T-cell (primary cell): Measurements from ENCODE around the gene ATP9B. TPM values are rescaled to one million over a fixed set of nuclear protein-coding genes. Genes with fewer than 3 reads are reported as not detected.
A peak's percentile ranks its signal among the peaks of the same experiment; 100 is the strongest.

Source experiments
- ATAC-seq, 4 experiments: fragments of 200-7000 bp in 3 of 4; fragments of 150-1000 bp in 1 of 4; cut with Tn5 transposase; replicated peaks in 1 of 4; 1 replicate in 3 of 4; 2 replicates in 1 of 4; pipeline ENCODE4 v1.10.0; 2021; ENCODE audit warnings: moderate library complexity in 3 of 4, mild to moderate bottlenecking in 2 of 4, moderate number of reproducible peaks in 1 of 4
- CTCF ChIA-PET, 2 donors: fragments of 300-600 bp; sonication (Branson Sonifier 250); formaldehyde crosslinking; loops; one replicate each; lab custom pipeline; 2022; ENCODE audit warnings: antibody characterized with exemption in 2 of 2; lab: Charles Lee
- POLR2A ChIA-PET, 2 donors: fragments of 300-600 bp; sonication (Branson Sonifier 250); formaldehyde crosslinking; loops; one replicate each; lab custom pipeline; 2022; ENCODE audit warnings: antibody characterized with exemption in 2 of 2; lab: Charles Lee
- DNase-seq, 35 experiments: peaks; one replicate each; pipeline versions ENCODE4 v3.0.0 to v3.0.0-alpha.2; 2013 to 2023
- H3K27ac ChIP-seq: one replicate; pipeline ENCODE4 v1.5.1; 2013; ENCODE audit warnings: low read length
- H3K27me3 ChIP-seq, 2 experiments: replicated peaks in 1 of 2; 1 replicate in 1 of 2; 2 replicates in 1 of 2; pipeline versions ENCODE4 v1.6.1 to v1.7.0; 2013; ENCODE audit warnings: low read length in 1 of 2, mixed read lengths in 1 of 2; ENCODE audit not compliant: control insufficient read depth in 2 of 2, insufficient read depth in 2 of 2; ENCODE audit errors: extremely low read depth in 1 of 2
- H3K36me3 ChIP-seq, 2 donors: 1 replicate in 1 of 2; 2 replicates in 1 of 2; pipeline versions ENCODE4 v1.6.1 to v1.7.0; 2013; ENCODE audit warnings: low read length in 1 of 2; ENCODE audit not compliant: control insufficient read depth in 2 of 2, insufficient read depth in 1 of 2; ENCODE audit errors: extremely low read depth in 1 of 2
- H3K4me1 ChIP-seq, 2 experiments: 1 replicate in 1 of 2; 2 replicates in 1 of 2; pipeline versions ENCODE4 v1.6.1 to v1.7.0; 2013; ENCODE audit warnings: low read length in 2 of 2, mixed read lengths in 1 of 2; ENCODE audit not compliant: insufficient read depth in 2 of 2, control insufficient read depth in 1 of 2; ENCODE audit errors: extremely low read depth in 1 of 2
- H3K4me3 ChIP-seq, 2 donors: 1 replicate in 1 of 2; 2 replicates in 1 of 2; pipeline versions ENCODE4 v1.5.1 to v1.7.0; 2013; ENCODE audit warnings: mild to moderate bottlenecking in 2 of 2, low read length in 1 of 2, moderate library complexity in 1 of 2; ENCODE audit not compliant: control insufficient read depth in 1 of 2; ENCODE audit errors: extremely low read depth in 1 of 2
- H3K9me3 ChIP-seq: 2 replicates; pipeline ENCODE4 v1.7.0; 2013
- H3K27ac Mint-ChIP-seq, 2 donors: one replicate each; pipeline ENCODE4 v1.8.0; 2020 to 2021; ENCODE audit warnings: mild to moderate bottlenecking in 2 of 2, mixed read lengths in 2 of 2
- H3K27me3 Mint-ChIP-seq, 2 donors: one replicate each; pipeline ENCODE4 v1.8.0; 2021 to 2022; ENCODE audit warnings: mixed read lengths in 2 of 2
- H3K36me3 Mint-ChIP-seq: one replicate; pipeline ENCODE4 v1.8.0; 2021; ENCODE audit warnings: mixed read lengths
- H3K4me1 Mint-ChIP-seq, 3 donors: one replicate each; pipeline ENCODE4 v1.8.0; 2020 to 2022; ENCODE audit warnings: mixed read lengths in 3 of 3, mild to moderate bottlenecking in 1 of 3
- H3K4me3 Mint-ChIP-seq, 3 donors: one replicate each; pipeline ENCODE4 v1.8.0; 2020 to 2022; ENCODE audit warnings: mild to moderate bottlenecking in 3 of 3, mixed read lengths in 3 of 3, moderate library complexity in 3 of 3
- H3K9me3 Mint-ChIP-seq, 3 donors: one replicate each; pipeline ENCODE4 v1.8.0; 2020 to 2022; ENCODE audit warnings: mixed read lengths in 3 of 3
- WGBS: methylation state at CpG from one replicate; pipeline ENCODE4 v1.1.5; 2013; ENCODE audit warnings: missing lambda C conversion rate; ENCODE audit not compliant: insufficient coverage; 5-methylcytosine and 5-hydroxymethylcytosine counted together
- total RNA-seq, 35 experiments: library from RNA in 6 of 35; stranded (reverse) in 6 of 35; fragments of 120-200 nt in 1 of 35; gene quantifications; one replicate each; pipeline versions ENCODE4 v1.2.1 to v1.2.4 and lab custom pipeline; 2013 to 2026

ATP9B gene
- total RNA-seq, 5 donors from 2014 or later (not counting 1 experiment from before 2014, with no cell fraction given): 54.1 to 95.2 (median 65.4) TPM

DNA sequence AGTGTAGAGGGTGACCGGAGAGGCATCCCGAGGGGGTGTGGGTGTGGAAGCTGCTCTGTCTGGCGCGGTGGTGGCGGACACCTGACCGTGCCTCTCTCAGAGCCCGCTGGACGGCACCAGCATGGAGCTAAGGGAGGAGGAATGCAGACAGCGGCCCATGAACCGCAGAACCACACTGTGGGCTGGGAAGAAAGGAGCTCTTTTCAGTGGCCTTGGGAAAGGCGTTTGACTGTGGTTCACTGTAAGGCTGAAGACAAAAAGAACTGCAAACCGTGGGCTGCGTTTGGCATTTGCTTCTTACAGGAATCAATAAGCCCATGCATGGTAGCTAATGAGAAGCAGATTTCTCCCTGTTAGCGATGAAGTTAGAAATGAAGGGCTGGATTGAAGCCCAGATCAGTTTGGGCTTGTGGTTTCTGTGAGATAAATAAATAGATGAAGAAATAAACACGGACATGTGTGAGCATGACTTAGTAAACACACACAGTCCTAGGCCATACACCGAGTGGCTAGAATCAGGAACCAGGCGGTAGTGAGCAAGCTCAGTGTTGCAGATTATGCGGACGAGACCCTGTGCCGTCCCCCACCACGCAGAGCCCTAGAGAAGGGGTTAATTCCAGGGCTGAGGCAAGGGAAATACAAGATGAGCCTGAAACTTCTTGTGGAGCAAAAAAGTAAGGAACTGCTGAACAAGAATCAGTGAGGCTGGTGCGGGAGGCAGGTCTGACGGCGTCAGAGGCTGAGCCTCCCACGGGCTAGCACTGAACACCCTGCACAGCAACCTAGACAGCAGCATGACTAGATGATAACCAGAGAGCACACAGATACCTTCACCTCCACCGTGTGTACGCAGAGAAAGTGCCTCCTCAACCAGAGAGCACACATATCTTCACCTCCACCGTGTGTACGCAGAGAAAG lies 297.2 kb downstream of the ATP9B start:
- WGBS: 96% methylated on average over 21 of the region's 29 CpGs
- Mint-ChIP-seq H3K4me3 (no peak overlapping the region), H3K27ac (no peak overlapping the region), H3K27me3 (no peaks in the 10 kb centered on the region), H3K9me3 (no peaks in the 10 kb centered on the region), H3K4me1 (peaks cover 28 to 38% (median 33%) of the 10 kb centered on the region in 3 donors), H3K36me3 (peaks cover 39% of the 10 kb centered on the region)
- Histone ChIP-seq H3K9me3 (no peaks in the 10 kb centered on the region), H3K4me1 (peaks cover 4 to 21% of the 10 kb centered on the region in 2 experiments), H3K27ac (no peak overlapping the region), H3K36me3 (peaks cover 7 to 17% of the 10 kb centered on the region in 2 donors), H3K4me3 (no peak overlapping the region), H3K27me3 (no peaks in the 10 kb centered on the region)
- ATAC-seq: no peak
- POLR2A ChIA-PET: no interaction called here
- CTCF ChIA-PET: interaction anchor here in 1 of 2 donors (0.5 kb wide), 1 partner anchor 70 kb away, joined by 4 read pairs; no protein-coding TSS in a partner anchor
- no peak for DNase-seq

DNA sequence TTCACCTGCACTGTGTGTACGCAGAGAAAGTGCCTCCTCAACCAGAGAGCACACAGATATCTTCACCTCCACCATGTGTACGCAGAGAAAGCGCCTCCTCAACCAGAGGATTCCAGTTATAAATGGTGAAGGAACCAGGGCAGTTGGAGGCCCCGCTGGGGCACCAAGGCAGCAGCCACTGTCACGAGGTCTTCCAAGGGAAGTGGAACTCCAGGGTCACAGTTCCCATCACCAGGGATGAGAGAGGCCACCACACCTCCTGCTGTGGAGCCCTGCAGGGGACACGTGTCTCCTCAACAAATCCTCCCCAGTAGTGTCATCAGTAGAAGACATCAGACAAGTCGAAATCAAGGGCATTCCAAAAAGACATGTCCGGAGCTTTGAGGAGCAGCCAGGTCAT lies 298.3 kb downstream of the ATP9B start:
- H3K4me3 Mint-ChIP-seq: no peak overlapping the region
- CTCF ChIA-PET: no interaction called here

DNA sequence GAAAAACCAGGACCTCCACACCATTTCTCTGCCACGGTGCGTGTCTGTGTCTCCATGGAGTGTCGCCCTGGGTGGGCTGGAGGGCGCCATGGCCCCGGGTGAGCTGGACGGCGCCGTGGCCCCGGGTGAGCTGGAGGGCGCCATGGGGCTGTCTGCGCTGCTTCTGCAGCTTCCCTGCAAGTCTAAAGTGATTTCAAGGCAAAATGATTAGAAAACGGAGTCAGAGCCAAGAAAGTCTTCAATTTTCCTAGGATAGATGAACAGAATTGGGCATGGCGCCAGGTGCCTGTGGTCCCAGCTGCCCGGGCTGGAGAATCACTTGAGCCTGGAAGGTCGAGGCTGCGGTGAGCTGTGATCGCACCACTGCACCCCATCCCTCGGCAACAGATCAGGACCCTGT lies 298.8 kb downstream of the ATP9B start:
- no peaks in the 10 kb centered on the region for H3K9me3 Mint-ChIP-seq
- H3K36me3 Mint-ChIP-seq: peaks cover 33% of the 10 kb centered on the region
- ATAC-seq (no peak), DNase-seq (no peak)
- H3K4me3 ChIP-seq: no peak overlapping the region
- H3K27ac ChIP-seq: no peak overlapping the region
- H3K9me3 ChIP-seq: no peaks in the 10 kb centered on the region
- peaks cover 32 to 44% (median 38%) of the 10 kb centered on the region in 3 donors for H3K4me1 Mint-ChIP-seq
- WGBS: 91% methylated on average over 18 of the region's 18 CpGs
- ChIA-PET POLR2A (interaction anchor here in 1 of 2 donors (0.5 kb wide), 1 partner anchor 12 kb away, joined by 3 read pairs; no protein-coding TSS in a partner anchor), CTCF (no interaction called here)
- H3K27ac Mint-ChIP-seq: no peak overlapping the region
- H3K4me1 ChIP-seq: peaks cover 5 to 25% of the 10 kb centered on the region in 2 experiments
- H3K27me3 ChIP-seq: no peaks in the 10 kb centered on the region
- H3K4me3 Mint-ChIP-seq: no peak overlapping the region
- peaks cover 7 to 10% of the 10 kb centered on the region in 2 donors for H3K36me3 ChIP-seq
- no peaks in the 10 kb centered on the region for H3K27me3 Mint-ChIP-seq

More for the DNA sequence above, 298.3 kb downstream of the ATP9B start:
- Mint-ChIP-seq H3K4me1 (peaks cover 32 to 44% (median 38%) of the 10 kb centered on the region in 3 donors), H3K9me3 (no peaks in the 10 kb centered on the region), H3K27ac (peak overlapping the region in 1 of 2 donors; percentile 41), H3K36me3 (peaks cover 33% of the 10 kb centered on the region), H3K27me3 (no peaks in the 10 kb centered on the region)
- POLR2A ChIA-PET: interaction anchor here in 1 of 2 donors (0.5 kb wide), 1 partner anchor 11 kb away, joined by 3 read pairs; no protein-coding TSS in a partner anchor
- Histone ChIP-seq H3K27ac (no peak overlapping the region), H3K4me1 (peaks cover 5 to 25% of the 10 kb centered on the region in 2 experiments), H3K9me3 (no peaks in the 10 kb centered on the region), H3K36me3 (peaks cover 7 to 9% of the 10 kb centered on the region in 2 donors), H3K4me3 (no peak overlapping the region), H3K27me3 (no peaks in the 10 kb centered on the region)
- DNase-seq (no peak), ATAC-seq (no peak)
- 92% methylated on average over 4 of the region's 8 CpGs for WGBS

DNA sequence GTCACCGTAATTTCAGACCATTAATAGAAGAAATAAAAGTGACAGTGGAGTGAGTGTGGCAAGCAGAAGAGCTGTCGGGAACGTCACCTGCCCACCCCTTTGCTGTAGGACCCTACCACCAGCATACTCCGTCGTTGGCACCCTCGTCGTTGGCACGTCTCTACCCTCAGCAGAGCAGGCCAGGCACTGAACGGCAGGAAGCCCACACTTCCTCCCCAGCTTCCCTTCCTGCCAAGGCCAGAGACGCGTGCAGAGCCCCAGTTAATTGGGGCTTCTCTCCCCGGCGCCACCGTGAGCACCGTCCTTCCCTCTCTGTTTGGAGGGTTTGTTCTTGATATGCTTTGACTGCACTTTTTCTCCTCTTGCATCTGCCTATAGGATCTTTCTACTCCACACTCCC lies 299.5 kb downstream of the ATP9B start:
- POLR2A ChIA-PET: no interaction called here
- DNase-seq: peak in 11 of 35 experiments; percentile 15 to 44 (median 26)

DNA sequence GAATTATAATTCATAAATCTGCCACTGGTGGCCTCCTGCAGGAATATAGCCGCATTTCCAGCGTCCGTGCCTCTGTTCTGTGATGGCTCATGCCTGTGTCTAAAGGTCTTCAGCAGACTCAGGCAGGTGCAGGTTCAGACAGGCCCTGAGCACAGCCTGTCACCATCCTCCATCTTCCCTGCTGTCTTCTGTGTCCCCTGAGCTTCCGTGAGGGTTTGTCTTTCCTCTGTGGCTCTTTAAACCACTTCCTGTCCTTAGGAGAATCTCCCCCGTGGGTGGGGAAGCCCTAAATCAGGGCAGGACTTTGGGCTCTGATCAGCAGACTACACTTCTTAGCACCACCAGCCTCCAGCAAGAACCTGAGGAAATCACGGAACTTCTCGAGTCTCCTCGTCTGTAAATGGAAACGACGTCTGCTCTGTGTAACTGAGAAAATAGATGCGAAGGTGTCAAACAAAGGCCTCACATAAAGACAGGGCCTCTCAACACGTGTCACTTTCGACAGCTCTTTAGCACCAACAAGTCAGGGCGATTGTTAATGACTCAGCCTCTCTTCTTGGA lies 302.4 kb downstream of the ATP9B start:
- DNase-seq (peak in 1 of 35 experiments; percentile 24), ATAC-seq (peak; percentile 22 to 69 (median 46))
- Histone ChIP-seq H3K4me1 (peaks cover 5 to 25% of the 10 kb centered on the region in 2 experiments), H3K4me3 (no peak overlapping the region), H3K27ac (no peak overlapping the region), H3K27me3 (no peaks in the 10 kb centered on the region), H3K9me3 (no peaks in the 10 kb centered on the region), H3K36me3 (peaks cover 7 to 14% of the 10 kb centered on the region in 2 donors)
- H3K4me3 Mint-ChIP-seq: peak overlapping the region in 1 of 3 donors; percentile 31
- WGBS: 63% methylated on average over 9 of the region's 14 CpGs
- ChIA-PET POLR2A (no interaction called here), CTCF (no interaction called here)
- no peaks in the 10 kb centered on the region for H3K9me3 Mint-ChIP-seq
- H3K27me3 Mint-ChIP-seq: no peaks in the 10 kb centered on the region
- peak overlapping the region; percentile 79 to 87 for H3K27ac Mint-ChIP-seq
- H3K4me1 Mint-ChIP-seq: peaks cover 32 to 38% (median 36%) of the 10 kb centered on the region in 3 donors
- H3K36me3 Mint-ChIP-seq: peaks cover 21% of the 10 kb centered on the region

More for the DNA sequence above, 299.5 kb downstream of the ATP9B start:
- Histone ChIP-seq H3K27ac (no peak overlapping the region), H3K4me3 (peak overlapping the region in 1 of 2 donors; percentile 7), H3K36me3 (peaks cover 7 to 10% of the 10 kb centered on the region in 2 donors), H3K4me1 (peaks cover 5 to 25% of the 10 kb centered on the region in 2 experiments), H3K9me3 (no peaks in the 10 kb centered on the region), H3K27me3 (no peaks in the 10 kb centered on the region)
- Mint-ChIP-seq H3K27ac (peak overlapping the region; percentile 51 to 76), H3K27me3 (no peaks in the 10 kb centered on the region), H3K4me1 (peaks cover 32 to 44% (median 38%) of the 10 kb centered on the region in 3 donors), H3K9me3 (no peaks in the 10 kb centered on the region), H3K4me3 (peak overlapping the region in 1 of 3 donors; percentile 33), H3K36me3 (peaks cover 27% of the 10 kb centered on the region)
- 18% methylated on average over 7 of the region's 15 CpGs for WGBS
- CTCF ChIA-PET: interaction anchor here in 1 of 2 donors (0.7 kb wide), 1 partner anchor 414 kb away, joined by 3 read pairs; no protein-coding TSS in a partner anchor
- ATAC-seq: peak; percentile 81 to 89 (median 86)

DNA sequence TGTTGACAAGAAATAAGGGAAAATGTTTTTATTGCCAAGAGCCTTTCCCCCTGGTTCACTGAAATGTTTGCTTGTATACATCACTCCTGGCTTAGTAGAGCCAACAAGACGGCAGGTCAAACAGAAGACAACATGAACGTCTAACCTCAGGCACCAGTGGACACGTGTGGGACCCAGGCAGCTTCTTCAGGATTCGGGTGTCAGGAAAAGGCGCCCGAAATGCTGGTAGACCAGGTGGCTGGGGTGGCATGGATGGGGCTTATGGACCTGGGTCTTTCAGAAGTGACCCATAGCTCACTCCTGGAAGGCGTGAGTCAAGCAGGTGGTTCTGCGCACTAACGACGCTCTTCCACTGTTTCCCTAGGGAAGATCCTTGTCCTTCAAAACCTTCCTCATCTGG lies 303.3 kb downstream of the ATP9B start:
- no peak for DNase-seq
- H3K36me3 ChIP-seq: peaks cover 5 to 22% of the 10 kb centered on the region in 2 donors
- no peaks in the 10 kb centered on the region for H3K9me3 Mint-ChIP-seq
- peaks cover 20% of the 10 kb centered on the region for H3K36me3 Mint-ChIP-seq
- H3K4me3 ChIP-seq: no peak overlapping the region
- H3K27me3 Mint-ChIP-seq: no peaks in the 10 kb centered on the region
- no peaks in the 10 kb centered on the region for H3K9me3 ChIP-seq
- CTCF ChIA-PET: interaction anchor here in 1 of 2 donors (0.7 kb wide), 1 partner anchor 266 kb away, joined by 4 read pairs; no protein-coding TSS in a partner anchor
- H3K27me3 ChIP-seq: no peaks in the 10 kb centered on the region
- 100% methylated on average over 3 of the region's 10 CpGs for WGBS
- peaks cover 31 to 37% (median 34%) of the 10 kb centered on the region in 3 donors for H3K4me1 Mint-ChIP-seq
- peaks cover 5 to 25% of the 10 kb centered on the region in 2 experiments for H3K4me1 ChIP-seq
- no peak overlapping the region for H3K27ac ChIP-seq
- POLR2A ChIA-PET: no interaction called here
- H3K27ac Mint-ChIP-seq: no peak overlapping the region
- no peak overlapping the region for H3K4me3 Mint-ChIP-seq
- no peak for ATAC-seq
